ENCODE measurements around the gene VLDLR. TPM values are rescaled to one million over a fixed set of nuclear protein-coding genes. Genes with fewer than 3 reads are reported as not detected.

Gene VLDLR
- total and polyA plus RNA-seq, 8 donors: 2.1 to 110 (median 6.7) TPM

DNA sequence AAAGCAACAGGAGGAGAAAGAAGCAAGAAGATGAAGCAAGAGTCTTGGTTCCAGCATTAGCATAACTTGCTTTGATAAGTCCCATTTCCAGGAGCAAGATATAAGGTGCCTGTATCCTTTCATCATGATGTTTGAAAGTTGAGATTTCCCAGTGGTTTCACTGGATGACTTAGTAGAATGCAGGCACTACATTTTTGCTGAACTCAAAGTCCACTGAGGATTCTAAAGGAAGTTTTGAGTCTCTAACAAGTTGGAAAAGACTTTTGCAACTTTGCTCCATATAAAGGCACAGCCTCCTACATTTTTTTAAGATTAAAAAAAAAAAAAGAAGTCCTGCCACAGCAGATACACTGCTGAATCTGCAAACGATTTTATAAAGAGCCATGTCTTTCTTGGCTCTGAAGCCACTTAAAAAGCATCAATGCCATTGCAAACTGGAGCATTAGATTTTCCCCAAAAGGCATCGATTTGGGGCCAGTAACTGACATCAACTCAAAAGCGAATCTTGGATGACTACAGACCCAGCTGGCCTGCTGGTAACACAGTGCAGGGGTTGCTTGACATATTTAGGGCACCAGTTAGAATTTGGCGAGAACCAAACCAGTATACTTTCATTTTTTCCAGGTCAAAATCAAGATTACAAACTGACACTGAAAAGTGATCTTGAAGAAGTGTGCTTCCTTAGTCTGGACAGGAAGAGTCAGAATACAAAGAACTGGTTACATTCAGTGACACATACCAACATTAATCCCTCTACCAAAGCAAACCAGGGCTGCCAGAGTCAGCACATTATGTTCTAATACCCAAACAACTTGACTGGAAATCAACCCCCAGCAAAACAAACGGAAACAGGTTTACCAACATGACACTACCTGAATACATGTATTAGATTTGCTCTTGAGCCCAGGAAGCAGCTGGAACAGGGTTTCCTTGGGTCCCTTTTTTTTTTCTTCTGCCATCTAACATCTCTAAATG lies 56.6 kb downstream of the VLDLR start:
- no peaks in the 10 kb centered on the region for H3K9me3 ChIP-seq
- no peak overlapping the region for H3K4me3 ChIP-seq
- peak overlapping the region in 1 of 5 donors; percentile 13 for H3K27ac ChIP-seq
- TF ChIP-seq, protein P1, sequence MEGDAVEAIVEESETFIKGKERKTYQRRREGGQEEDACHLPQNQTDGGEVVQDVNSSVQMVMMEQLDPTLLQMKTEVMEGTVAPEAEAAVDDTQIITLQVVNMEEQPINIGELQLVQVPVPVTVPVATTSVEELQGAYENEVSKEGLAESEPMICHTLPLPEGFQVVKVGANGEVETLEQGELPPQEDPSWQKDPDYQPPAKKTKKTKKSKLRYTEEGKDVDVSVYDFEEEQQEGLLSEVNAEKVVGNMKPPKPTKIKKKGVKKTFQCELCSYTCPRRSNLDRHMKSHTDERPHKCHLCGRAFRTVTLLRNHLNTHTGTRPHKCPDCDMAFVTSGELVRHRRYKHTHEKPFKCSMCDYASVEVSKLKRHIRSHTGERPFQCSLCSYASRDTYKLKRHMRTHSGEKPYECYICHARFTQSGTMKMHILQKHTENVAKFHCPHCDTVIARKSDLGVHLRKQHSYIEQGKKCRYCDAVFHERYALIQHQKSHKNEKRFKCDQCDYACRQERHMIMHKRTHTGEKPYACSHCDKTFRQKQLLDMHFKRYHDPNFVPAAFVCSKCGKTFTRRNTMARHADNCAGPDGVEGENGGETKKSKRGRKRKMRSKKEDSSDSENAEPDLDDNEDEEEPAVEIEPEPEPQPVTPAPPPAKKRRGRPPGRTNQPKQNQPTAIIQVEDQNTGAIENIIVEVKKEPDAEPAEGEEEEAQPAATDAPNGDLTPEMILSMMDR (IDR thresholded peaks at IDR 0.05): no peak
- intact Hi-C loops (cut with DNase I; ENCODE audit: low total_unique reads): no loop called here
- peak in 1 of 2 donors; percentile 19 for DNase-seq
- no peaks in the 10 kb centered on the region for H3K36me3 ChIP-seq
- WGBS, 5 donors: 63 to 70% (median 67%) methylated on average over 5 of the region's 5 CpGs
- peaks cover 0 to 15% (median 10%) of the 10 kb centered on the region in 4 donors for H3K4me1 ChIP-seq
- H3K27me3 ChIP-seq: no peaks in the 10 kb centered on the region

DNA sequence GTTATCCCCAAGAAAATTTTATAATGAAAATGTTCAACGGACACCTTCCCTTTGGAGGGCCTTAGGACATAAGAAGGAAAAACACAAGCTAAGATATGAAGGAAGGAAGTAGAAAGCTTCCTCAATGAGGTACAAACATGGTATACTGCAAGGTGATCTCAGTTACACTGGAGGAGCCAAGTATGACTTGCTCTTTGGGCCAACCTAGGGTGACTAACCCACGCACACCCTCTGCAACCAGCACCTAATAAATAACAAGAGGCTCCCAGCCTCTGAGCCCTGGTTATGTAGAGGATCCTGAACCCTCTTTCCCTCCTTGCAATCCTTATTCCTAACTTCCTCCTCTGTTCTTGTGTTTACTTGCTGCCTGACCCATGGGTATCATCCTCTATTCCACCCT lies 57.4 kb downstream of the VLDLR start:
- 87 to 93% (median 91%) methylated on average over 2 of the region's 2 CpGs for WGBS, 5 donors
- DNase-seq: no peak
- Histone ChIP-seq H3K4me3 (no peak overlapping the region), H3K4me1 (peaks cover 0 to 15% (median 10%) of the 10 kb centered on the region in 4 donors), H3K27ac (no peak overlapping the region), H3K27me3 (no peaks in the 10 kb centered on the region), H3K9me3 (no peaks in the 10 kb centered on the region), H3K36me3 (no peaks in the 10 kb centered on the region)
- intact Hi-C loops (cut with DNase I; ENCODE audit: low total_unique reads): no loop called here
- TF ChIP-seq, protein P1 (IDR thresholded peaks at IDR 0.05): no peak
- TF ChIP-seq EP300 (IDR thresholded peaks at IDR 0.05) (no peak), POLR2AphosphoS5 (IDR thresholded peaks at IDR 0.05) (no peak), POLR2A (IDR thresholded peaks at IDR 0.05) (no peak)

DNA sequence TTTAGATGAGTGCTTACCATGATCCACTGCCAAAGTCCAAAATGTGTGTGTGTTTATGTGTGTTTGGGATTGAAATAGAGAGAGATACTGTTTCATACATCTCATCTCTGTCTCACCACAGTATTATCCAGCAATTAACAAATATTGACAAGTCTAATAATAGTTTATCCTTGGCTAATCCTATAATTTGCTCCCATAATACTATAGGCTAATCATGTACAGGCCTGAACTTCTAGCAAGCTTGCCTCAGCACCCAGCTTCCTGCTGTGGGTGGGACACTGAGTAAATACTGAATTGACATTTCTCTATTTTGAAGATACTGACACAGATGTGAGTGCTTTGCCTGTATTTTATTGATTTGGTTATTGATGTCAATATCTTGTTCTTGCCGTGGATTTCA lies 60.4 kb downstream of the VLDLR start:
- TF ChIP-seq, protein P1 (IDR thresholded peaks at IDR 0.05): no peak
- Histone ChIP-seq H3K4me1 (peaks cover 0 to 15% (median 7%) of the 10 kb centered on the region in 4 donors), H3K36me3 (no peaks in the 10 kb centered on the region), H3K4me3 (no peak overlapping the region), H3K27ac (no peak overlapping the region), H3K9me3 (no peaks in the 10 kb centered on the region), H3K27me3 (no peaks in the 10 kb centered on the region)
- intact Hi-C loops (cut with DNase I; ENCODE audit: low total_unique reads): no loop called here
- no peak for DNase-seq
- 53 to 94% (median 81%) methylated on average over 1 of the region's 1 CpG for WGBS, 5 donors

DNA sequence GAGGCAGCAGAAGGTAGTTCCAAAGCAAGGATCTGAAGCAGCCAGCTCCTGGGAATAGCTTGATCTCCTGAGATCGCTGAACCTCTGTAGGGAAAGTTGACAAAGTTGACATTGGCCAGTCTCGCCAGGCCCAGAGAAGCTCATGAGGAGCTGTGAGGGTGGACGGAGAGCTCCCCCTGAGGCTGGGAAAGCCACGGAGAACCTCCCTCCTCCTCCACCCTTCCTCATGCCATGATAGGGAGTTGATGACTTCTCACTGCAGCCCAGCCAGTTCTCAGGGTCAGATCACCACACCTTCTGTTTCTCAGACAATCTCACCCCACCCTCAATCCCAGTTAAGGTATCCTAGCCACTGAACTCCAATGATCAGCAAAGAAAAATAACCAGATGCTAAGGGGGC lies 65.3 kb downstream of the VLDLR start:
- Histone ChIP-seq H3K36me3 (no peaks in the 10 kb centered on the region), H3K4me3 (no peak overlapping the region), H3K27me3 (no peaks in the 10 kb centered on the region), H3K27ac (no peak overlapping the region), H3K4me1 (no peaks in the 10 kb centered on the region), H3K9me3 (no peaks in the 10 kb centered on the region)
- intact Hi-C loops (cut with DNase I; ENCODE audit: low total_unique reads): no loop called here
- 75 to 87% (median 82%) methylated on average over 3 to 4 of the region's 4 CpGs for WGBS, 5 donors
- DNase-seq: no peak
- TF ChIP-seq POLR2AphosphoS5 (IDR thresholded peaks at IDR 0.05) (no peak), POLR2A (IDR thresholded peaks at IDR 0.05) (no peak), EP300 (IDR thresholded peaks at IDR 0.05) (no peak)
- TF ChIP-seq, protein P1 (IDR thresholded peaks at IDR 0.05): no peak
